ENCODE measurements around the gene R3HDM4. TPM values are rescaled to one million over a fixed set of nuclear protein-coding genes. Genes with fewer than 3 reads are reported as not detected.

The R3HDM4 gene
- total and polyA plus RNA-seq, 2 donors (not counting 3 experiments of a cell fraction or from before 2014, with no cell fraction given) = 51.8 to 53.9 TPM

- BruUV-seq (replicated peaks) = no TSS peak
- Histone ChIP-seq H3K27ac (ENCODE audit: insufficient read depth, low read depth, low read length) (no peak overlapping the region), H4K20me1 (replicated peaks; ENCODE audit: control insufficient read depth, extremely low read depth, insufficient read depth, low read length) (no peaks in the 10 kb centered on the region), H3K4me3 (replicated peaks in 1 of 3; ENCODE audit: insufficient read depth in 1 of 3, low read depth in 1 of 3, low read length in 3 of 3) (no peak overlapping the region), H3K27me3 (ENCODE audit: control insufficient read depth in 2 of 2, insufficient read depth in 2 of 2, low read length in 2 of 2) (no peaks in the 10 kb centered on the region), H2AFZ (ENCODE audit: low read depth, low read length) (no peak overlapping the region), H3K4me2 (ENCODE audit: insufficient read depth, low read length) (no peak overlapping the region), H3K9ac (replicated peaks; ENCODE audit: extremely low read depth, insufficient read depth, low read length) (no peak overlapping the region), H3K4me1 (ENCODE audit: control insufficient read depth, extremely low read depth, insufficient read depth, low read length) (no peaks in the 10 kb centered on the region), H3K9me3 (replicated peaks; ENCODE audit: control insufficient read depth, insufficient read depth, low read length) (no peaks in the 10 kb centered on the region), H3K79me2 (ENCODE audit: control insufficient read depth, insufficient read depth, low read length) (peaks cover 2% of the 10 kb centered on the region), H3K9me1 (replicated peaks; ENCODE audit: control insufficient read depth, extremely low read depth, insufficient read depth, low read length) (no peaks in the 10 kb centered on the region), H3K36me3 (ENCODE audit: control insufficient read depth in 2 of 2, extremely low read depth in 1 of 2, insufficient read depth in 2 of 2, low read length in 2 of 2) (peaks cover 0 to 11% of the 10 kb centered on the region in 2 experiments)
- DNase-seq (ENCODE audit: low read depth, low spot score) = no peak
- no peak for TF ChIP-seq CTCF (IDR thresholded peaks at IDR 0.05; ENCODE audit: extremely low read depth in 1 of 2, insufficient read depth in 1 of 2, low read depth in 1 of 2, low read length in 2 of 2)
- TF ChIP-seq FOS (IDR thresholded peaks at IDR 0.05; ENCODE audit: borderline replicate concordance, insufficient read depth, low read length) = no peak
- no peak for TF ChIP-seq GATA2 (IDR thresholded peaks at IDR 0.05; ENCODE audit: insufficient read depth, insufficient read length, low read depth, low read length)
- TF ChIP-seq POLR2A (IDR thresholded peaks at IDR 0.05; ENCODE audit: low read depth, low read length) = no peak
- no peak for TF ChIP-seq MAX (IDR thresholded peaks at IDR 0.05; ENCODE audit: insufficient read depth, insufficient read length)
- TF ChIP-seq EZH2 (IDR thresholded peaks at IDR 0.05; ENCODE audit: borderline replicate concordance, low read depth, low read length, severe bottlenecking) = no peak
- FAIRE-seq = no peak
- dilution Hi-C loops (cut with MboI; ENCODE audit: extremely low pct_ligation_motif_present, low sequenced_read_pairs) = no loop called here
- intact Hi-C loops (cut with micrococcal nuclease) = no loop called here
- CTCF ChIA-PET = interaction anchor here (0.7 to 1.1 kb wide), 2 partner anchors 10 to 40 kb away, joined by 3 read pairs; partner anchors contain the start of genes MED16 and RNU6-9
- POLR2A ChIA-PET = no interaction called here
Observed at GRCh38 chr19:903266-903797, 9.7 kb downstream of the R3HDM4 start.

All from endothelial cell of umbilical vein (primary cell).